Fibroblast of lung (primary cell): ENCODE results near the gene CHP1. TPM values are rescaled to one million over a fixed set of nuclear protein-coding genes. Genes with fewer than 3 reads are reported as not detected.
"Not testable (repeated sequence)": the region's sequence is repeated elsewhere in the genome, so short reads cannot be mapped to it uniquely, and the experiment has no call there.

ENCODE experiments used
- DNase-seq, 2 donors: peaks; one replicate each; pipeline versions ENCODE4 v3.0.0 to v3.0.0-alpha.2; 2010; ENCODE audit warnings: low read depth in 2 of 2
- H2AFZ ChIP-seq: 2 replicates; pipeline ENCODE4 v1.5.1; 2012; ENCODE audit warnings: low read length, control low read depth, inconsistent platforms
- H3K27ac ChIP-seq: 2 replicates; pipeline ENCODE4 v1.5.1; 2011; ENCODE audit warnings: low read length, control low read depth; ENCODE audit not compliant: insufficient read depth
- H3K27me3 ChIP-seq: 2 replicates; pipeline ENCODE4 v1.5.1; 2011; ENCODE audit warnings: mild to moderate bottlenecking, low read length; ENCODE audit not compliant: control insufficient read depth, insufficient read depth
- H3K36me3 ChIP-seq: 2 replicates; pipeline ENCODE4 v1.5.1; 2011; ENCODE audit warnings: low read length; ENCODE audit not compliant: control insufficient read depth, insufficient read depth
- H3K4me1 ChIP-seq: 2 replicates; pipeline ENCODE4 v1.5.1; 2011; ENCODE audit warnings: low read length; ENCODE audit not compliant: control insufficient read depth, insufficient read depth; ENCODE audit errors: extremely low read depth
- H3K4me2 ChIP-seq: 2 replicates; pipeline ENCODE4 v1.5.1; 2011; ENCODE audit warnings: low read length, control low read depth; ENCODE audit not compliant: insufficient read depth; ENCODE audit errors: extremely low read depth
- H3K4me3 ChIP-seq, 4 experiments: fragments of 200-600 bp in 1 of 4; sonication (generic) in 1 of 4; replicated peaks in 1 of 4; 2 replicates each; pipeline ENCODE4 v1.5.1; 2011 to 2016; ENCODE audit warnings: low read length in 4 of 4, low read depth in 3 of 4, mild to moderate bottlenecking in 3 of 4, control low read depth in 2 of 4, inconsistent platforms in 1 of 4, mixed read lengths in 1 of 4; ENCODE audit not compliant: insufficient read depth in 1 of 4; ENCODE audit errors: control extremely low read depth in 1 of 4
- H3K79me2 ChIP-seq: 2 replicates; pipeline ENCODE4 v1.5.1; 2012; ENCODE audit warnings: mild to moderate bottlenecking, low read length, inconsistent platforms; ENCODE audit not compliant: control insufficient read depth, insufficient read depth
- H3K9ac ChIP-seq: 2 replicates; pipeline ENCODE4 v1.5.1; 2011; ENCODE audit warnings: mild to moderate bottlenecking, low read length, control low read depth; ENCODE audit not compliant: insufficient read depth
- H3K9me3 ChIP-seq: 2 replicates; pipeline ENCODE4 v1.5.1; 2012; ENCODE audit warnings: low read depth, low read length; ENCODE audit not compliant: control insufficient read depth, insufficient read depth
- H4K20me1 ChIP-seq: 2 replicates; pipeline ENCODE4 v1.5.1; 2011; ENCODE audit warnings: low read length; ENCODE audit not compliant: control insufficient read depth, insufficient read depth; ENCODE audit errors: extremely low read depth
- EZH2 ChIP-seq: IDR thresholded peaks from 2 replicates; pipeline ENCODE4 v1.5.1; 2012; ENCODE audit warnings: low read length, control low read depth, mild to moderate bottlenecking; ENCODE audit errors: missing control alignments
- polyA plus RNA-seq, 2 donors: library from polyadenylated mRNA; depleted of rRNA in 1 of 2; stranded (reverse) in 1 of 2; unstranded in 1 of 2; fragments of >200 nt; gene quantifications; 2 replicates each; pipeline ENCODE4 v1.2.1, GENCODE V29; 2011 to 2012; ENCODE audit warnings: missing spikeins in 1 of 2
- total RNA-seq: library from RNA; depleted of rRNA; stranded (reverse); fragments of >200 nt; gene quantifications from 2 replicates; pipeline ENCODE4 v1.2.1, GENCODE V29; 2014
- TF ChIP-seq, protein P1 (sequence below), 2 donors: IDR thresholded peaks in 1 of 2; conservative IDR thresholded peaks in 1 of 2; 1 replicate in 1 of 2; 2 replicates in 1 of 2; pipeline ENCODE4 v1.5.1; 2011 to 2012; ENCODE audit warnings: low read length in 2 of 2, control low read depth in 1 of 2, inconsistent platforms in 1 of 2, low read depth in 1 of 2, mild to moderate bottlenecking in 1 of 2

The CHP1 gene
- total and polyA plus RNA-seq, 2 donors (not counting 1 experiment from before 2014, with no cell fraction given): 84.7 to 118 TPM

DNA sequence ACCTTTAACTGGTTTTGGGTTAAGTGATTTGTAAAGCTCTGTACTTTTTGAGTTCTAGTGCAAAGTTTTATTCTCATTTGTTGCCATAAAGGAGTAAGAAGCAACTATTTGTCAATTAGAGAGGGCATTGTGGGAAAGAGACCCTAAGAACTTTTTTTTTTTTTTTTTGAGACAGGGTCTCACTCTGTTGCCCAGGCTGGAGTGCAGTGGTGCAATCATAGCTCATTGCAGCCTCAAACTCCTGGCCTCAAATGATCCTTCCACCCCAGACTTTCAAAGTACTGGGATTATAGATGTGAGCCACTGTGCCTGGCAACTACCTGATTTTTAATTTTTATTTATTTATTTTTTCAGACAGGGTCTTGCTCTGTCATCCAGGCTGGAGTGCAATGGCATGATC lies 4.9 kb downstream of the CHP1 start:
- H3K27me3 ChIP-seq: no peaks in the 10 kb centered on the region
- no peaks in the 10 kb centered on the region for H4K20me1 ChIP-seq
- peaks cover 20% of the 10 kb centered on the region for H3K79me2 ChIP-seq
- no peak overlapping the region for H3K9ac ChIP-seq
- TF ChIP-seq, protein P1, sequence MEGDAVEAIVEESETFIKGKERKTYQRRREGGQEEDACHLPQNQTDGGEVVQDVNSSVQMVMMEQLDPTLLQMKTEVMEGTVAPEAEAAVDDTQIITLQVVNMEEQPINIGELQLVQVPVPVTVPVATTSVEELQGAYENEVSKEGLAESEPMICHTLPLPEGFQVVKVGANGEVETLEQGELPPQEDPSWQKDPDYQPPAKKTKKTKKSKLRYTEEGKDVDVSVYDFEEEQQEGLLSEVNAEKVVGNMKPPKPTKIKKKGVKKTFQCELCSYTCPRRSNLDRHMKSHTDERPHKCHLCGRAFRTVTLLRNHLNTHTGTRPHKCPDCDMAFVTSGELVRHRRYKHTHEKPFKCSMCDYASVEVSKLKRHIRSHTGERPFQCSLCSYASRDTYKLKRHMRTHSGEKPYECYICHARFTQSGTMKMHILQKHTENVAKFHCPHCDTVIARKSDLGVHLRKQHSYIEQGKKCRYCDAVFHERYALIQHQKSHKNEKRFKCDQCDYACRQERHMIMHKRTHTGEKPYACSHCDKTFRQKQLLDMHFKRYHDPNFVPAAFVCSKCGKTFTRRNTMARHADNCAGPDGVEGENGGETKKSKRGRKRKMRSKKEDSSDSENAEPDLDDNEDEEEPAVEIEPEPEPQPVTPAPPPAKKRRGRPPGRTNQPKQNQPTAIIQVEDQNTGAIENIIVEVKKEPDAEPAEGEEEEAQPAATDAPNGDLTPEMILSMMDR (conservative IDR thresholded peaks at IDR 0.05 in 1 of 2, IDR thresholded peaks at IDR 0.05 in 1 of 2; ENCODE audit: low read depth in 1 of 2, low read length in 2 of 2): no peak
- TF ChIP-seq EZH2: no peak
- no peak overlapping the region for H3K27ac ChIP-seq
- H3K4me2 ChIP-seq: no peak overlapping the region
- no peak overlapping the region for H2AFZ ChIP-seq
- no peak for DNase-seq
- no peaks in the 10 kb centered on the region for H3K9me3 ChIP-seq
- H3K4me3 ChIP-seq: no peak overlapping the region
- no peaks in the 10 kb centered on the region for H3K4me1 ChIP-seq
- no peaks in the 10 kb centered on the region for H3K36me3 ChIP-seq

DNA sequence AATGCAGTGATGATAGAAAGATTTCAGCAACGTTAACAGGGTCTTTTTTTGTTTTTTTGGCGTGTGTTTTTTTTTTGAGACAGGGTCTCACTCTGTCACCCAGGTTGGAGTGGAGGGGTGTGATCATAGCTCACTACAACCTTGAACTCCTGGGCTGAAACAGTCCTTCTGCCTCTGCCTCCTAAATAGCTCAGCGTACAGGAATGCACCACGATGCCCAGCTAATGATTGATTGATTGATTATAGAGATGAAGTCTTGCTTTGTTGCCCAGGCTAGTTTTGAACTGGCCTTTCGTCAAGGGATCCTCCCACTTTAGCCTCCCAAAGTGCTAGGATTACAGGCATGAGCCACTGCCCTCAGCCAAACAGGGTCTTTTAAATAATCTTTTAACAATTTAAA lies 7.0 kb downstream of the CHP1 start:
- no peak for DNase-seq
- TF ChIP-seq, protein P1 (conservative IDR thresholded peaks at IDR 0.05 in 1 of 2, IDR thresholded peaks at IDR 0.05 in 1 of 2; ENCODE audit: low read depth in 1 of 2, low read length in 2 of 2): no peak
- no peak for TF ChIP-seq EZH2
- Histone ChIP-seq H3K9me3 (no peaks in the 10 kb centered on the region), H3K27me3 (no peaks in the 10 kb centered on the region), H3K9ac (no peak overlapping the region), H3K79me2 (peaks cover 9% of the 10 kb centered on the region), H3K36me3 (peaks cover 4% of the 10 kb centered on the region), H3K4me2 (no peak overlapping the region), H3K4me3 (no peak overlapping the region), H3K27ac (no peak overlapping the region), H2AFZ (no peak overlapping the region), H4K20me1 (no peaks in the 10 kb centered on the region), H3K4me1 (no peaks in the 10 kb centered on the region)

DNA sequence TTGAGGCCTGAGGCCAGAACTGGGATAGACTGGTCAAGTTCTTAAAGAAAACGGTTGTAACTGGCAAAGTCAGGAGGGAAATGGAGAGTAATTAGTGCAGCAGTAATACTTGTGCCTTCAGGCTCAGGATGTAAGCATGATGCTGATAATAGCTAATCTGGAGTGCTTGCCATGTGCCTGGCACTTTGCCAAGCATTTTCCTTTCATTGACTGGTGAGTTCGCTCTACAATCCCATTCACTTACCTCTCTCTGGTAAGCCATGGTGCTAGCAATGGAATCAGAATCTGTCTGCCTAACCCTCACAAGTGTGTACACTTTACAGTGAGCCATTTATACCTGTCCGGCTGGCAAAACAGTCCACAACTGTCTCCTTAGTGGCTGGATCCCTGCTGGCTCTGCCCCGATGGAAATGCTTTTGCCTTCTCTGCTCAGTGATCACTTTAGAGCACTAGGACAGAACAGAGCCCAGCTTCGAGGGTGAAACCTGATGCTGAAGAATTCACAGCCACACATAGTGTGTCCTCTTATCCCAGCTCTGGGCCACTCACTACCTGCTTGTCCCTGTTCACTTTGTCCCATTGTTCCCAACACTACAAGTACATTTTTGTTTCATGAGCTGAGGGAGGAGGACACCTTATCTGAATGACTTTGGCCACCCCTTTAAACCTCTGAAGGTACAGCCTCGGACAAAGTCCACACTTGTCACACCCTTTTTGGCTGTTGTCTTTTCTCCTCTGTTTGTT lies 10.3 kb downstream of the CHP1 start:
- Histone ChIP-seq H2AFZ (no peak overlapping the region), H3K4me3 (no peak overlapping the region), H3K9me3 (no peaks in the 10 kb centered on the region), H3K27me3 (no peaks in the 10 kb centered on the region), H3K4me2 (no peak overlapping the region), H3K79me2 (peaks cover 4% of the 10 kb centered on the region), H3K36me3 (peaks cover 4% of the 10 kb centered on the region), H4K20me1 (no peaks in the 10 kb centered on the region), H3K9ac (no peak overlapping the region), H3K27ac (no peak overlapping the region), H3K4me1 (no peaks in the 10 kb centered on the region)
- TF ChIP-seq, protein P1 (conservative IDR thresholded peaks at IDR 0.05 in 1 of 2, IDR thresholded peaks at IDR 0.05 in 1 of 2; ENCODE audit: low read depth in 1 of 2, low read length in 2 of 2): no peak
- TF ChIP-seq EZH2: no peak
- DNase-seq: no peak

DNA sequence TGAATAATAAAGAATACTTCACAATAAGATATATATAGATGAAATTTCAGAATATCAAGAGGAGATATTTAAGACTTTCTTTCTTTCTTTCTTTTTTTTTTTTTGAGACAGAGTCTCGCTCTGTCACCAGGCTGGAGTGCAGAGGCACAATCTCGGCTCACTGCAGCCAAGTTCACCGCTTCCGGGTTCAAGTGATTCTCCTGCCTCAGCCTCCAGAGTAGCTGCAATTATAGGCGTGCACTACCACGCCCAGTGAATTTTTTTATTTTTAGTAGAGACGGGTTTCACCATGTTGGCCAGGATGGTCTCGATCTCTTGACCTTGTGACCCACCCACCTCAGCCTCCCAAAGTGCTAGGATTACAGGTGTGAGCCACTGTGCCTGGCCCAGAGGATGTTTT lies 19.7 kb downstream of the CHP1 start:
- not testable (repeated sequence) for DNase-seq, H2AFZ ChIP-seq, H3K36me3 ChIP-seq, H3K79me2 ChIP-seq, H3K9me3 ChIP-seq, H3K4me1 ChIP-seq, H3K4me3 ChIP-seq, H3K9ac ChIP-seq, H4K20me1 ChIP-seq, H3K4me2 ChIP-seq, H3K27ac ChIP-seq, H3K27me3 ChIP-seq
